Kidney epithelial cell (primary cell): ENCODE data around the gene PCDHA13. TPM values are rescaled to one million over a fixed set of nuclear protein-coding genes. Genes with fewer than 3 reads are reported as not detected.

Experiments
- DNase-seq: peaks from one replicate; pipeline ENCODE4 v3.0.0-alpha.2; 2010; ENCODE audit warnings: low read depth
- H3K27me3 ChIP-seq: 2 replicates; pipeline ENCODE4 v1.6.0; 2011; ENCODE audit warnings: low read length; ENCODE audit not compliant: control insufficient read depth, insufficient read depth
- H3K36me3 ChIP-seq: 2 replicates; pipeline ENCODE4 v1.5.1; 2011; ENCODE audit warnings: low read length; ENCODE audit not compliant: control insufficient read depth, insufficient read depth
- H3K4me3 ChIP-seq: 2 replicates; pipeline ENCODE4 v1.5.1; 2011; ENCODE audit warnings: low read depth, mild to moderate bottlenecking, control low read depth, low read length
- CTCF ChIP-seq: IDR thresholded peaks from 2 replicates; pipeline ENCODE4 v1.5.1; 2011; ENCODE audit warnings: mild to moderate bottlenecking, moderate library complexity, low read length, control low read depth, inconsistent platforms; ENCODE audit not compliant: insufficient read depth, poor library complexity, severe bottlenecking
- total RNA-seq: library from RNA; depleted of rRNA; stranded (reverse); fragments of >200 nt; gene quantifications from 2 replicates; pipeline ENCODE4 v1.2.3, GENCODE V29; 2015

The PCDHA13 gene
- total RNA-seq, 1 donor from 2014 or later, result not detected

GRCh38 chr5:140916325-140916724 lies 34.4 kb downstream of the PCDHA13 start:
- no peak for DNase-seq
- Histone ChIP-seq H3K27me3 (no peaks in the 10 kb centered on the region), H3K36me3 (no peaks in the 10 kb centered on the region), H3K4me3 (no peak overlapping the region)
- TF ChIP-seq CTCF, result no peak

GRCh38 chr5:140923601-140924000 lies 41.7 kb downstream of the PCDHA13 start:
- Histone ChIP-seq H3K4me3 (no peak overlapping the region), H3K36me3 (no peaks in the 10 kb centered on the region), H3K27me3 (peaks cover 26% of the 10 kb centered on the region)
- no peak for DNase-seq
- TF ChIP-seq CTCF, result no peak

- peak within 1 kb of the TSS; percentile 10 for H3K4me3 ChIP-seq
- no peak for DNase-seq
- TF ChIP-seq CTCF, result no peak
- peaks cover 26% of the 10 kb centered on the region for H3K27me3 ChIP-seq
- H3K36me3 ChIP-seq, result no peaks in the 10 kb centered on the region
Measured at GRCh38 chr5:140925806-140926442, 44.0 kb downstream of the PCDHA13 start, which contains the start of gene PCDHAC1. Gene PCDHAC1, plus strand, starts transcription at chr5:140926299. Its CDS starts 594 bp downstream, at chr5:140926893.

- DNase-seq, result no peak
- H3K27me3 ChIP-seq, result peaks cover 26% of the 10 kb centered on the region
- TF ChIP-seq CTCF, result peak; percentile 54
- H3K4me3 ChIP-seq, result peak overlapping the region; percentile 10
- no peaks in the 10 kb centered on the region for H3K36me3 ChIP-seq
Measured at GRCh38 chr5:140926443-140927227, 44.7 kb downstream of the PCDHA13 start.

GRCh38 chr5:140927228-140927573 lies 45.3 kb downstream of the PCDHA13 start:
- TF ChIP-seq CTCF, result no peak
- Histone ChIP-seq H3K4me3 (no peak overlapping the region), H3K27me3 (peaks cover 26% of the 10 kb centered on the region), H3K36me3 (no peaks in the 10 kb centered on the region)
- DNase-seq, result no peak

Other genes starting within 250 kb of the PCDHA13 start
- 0.29 and 1.9 TPM in 2 replicates for gene CD14, start 248.9 kb upstream of the PCDHA13 start, total RNA-seq
- 35.6 and 66.8 TPM in 2 replicates for gene TMCO6, start 242.7 kb upstream of the PCDHA13 start, total RNA-seq
- 46.4 and 51.2 TPM in 2 replicates for gene NDUFA2, start 234.5 kb upstream of the PCDHA13 start, total RNA-seq
- 107 and 111 TPM in 2 replicates for gene IK, start 234.3 kb upstream of the PCDHA13 start, total RNA-seq
- 20.1 and 22.5 TPM in 2 replicates for gene WDR55, start 217.2 kb upstream of the PCDHA13 start, total RNA-seq
- gene DND1, start 208.5 kb upstream of the PCDHA13 start, total RNA-seq, result 0.34 and 1.0 TPM in 2 replicates
- gene HARS1, start 190.8 kb upstream of the PCDHA13 start, total RNA-seq, result 80.6 and 97.1 TPM in 2 replicates
- gene HARS2, start 190.7 kb upstream of the PCDHA13 start, total RNA-seq, result 31.6 and 33.9 TPM in 2 replicates
- gene ZMAT2, start 181.7 kb upstream of the PCDHA13 start, total RNA-seq, result 27.2 and 42.4 TPM in 2 replicates
- gene PCDHA1, start 96.0 kb upstream of the PCDHA13 start, total RNA-seq, result not detected in 2 replicates
- gene PCDHA2, start 87.3 kb upstream of the PCDHA13 start, total RNA-seq, result not detected in 2 replicates
- gene PCDHA3, start 81.1 kb upstream of the PCDHA13 start, total RNA-seq, result 0.07 and 0.25 TPM in 2 replicates
- gene PCDHA4, start 75.1 kb upstream of the PCDHA13 start, total RNA-seq, result 0.27 and 1.2 TPM in 2 replicates
- gene PCDHA5, start 60.5 kb upstream of the PCDHA13 start, total RNA-seq, result not detected in 2 replicates
- 0.21 and 0.27 TPM in 2 replicates for gene PCDHA6, start 54.2 kb upstream of the PCDHA13 start, total RNA-seq
- 0.07 and 0.25 TPM in 2 replicates for gene PCDHA7, start 47.9 kb upstream of the PCDHA13 start, total RNA-seq
- gene PCDHA8, start 40.9 kb upstream of the PCDHA13 start, total RNA-seq, result under 0.01 TPM in 1 of 2 replicates, not detected in the other
- gene PCDHA9, start 33.7 kb upstream of the PCDHA13 start, total RNA-seq, result under 0.01 TPM in 2 replicates
- gene PCDHA10, start 26.2 kb upstream of the PCDHA13 start, total RNA-seq, result 0.33 and 0.68 TPM in 2 replicates
- 0.48 and 1.2 TPM in 2 replicates for gene PCDHA11, start 13.2 kb upstream of the PCDHA13 start, total RNA-seq
- 0.08 and 0.96 TPM in 2 replicates for gene PCDHA12, start 6.8 kb upstream of the PCDHA13 start, total RNA-seq
- gene PCDHAC1, start 44.2 kb downstream of the PCDHA13 start, total RNA-seq, result 0.07 and 0.17 TPM in 2 replicates
- gene PCDHAC2, start 84.4 kb downstream of the PCDHA13 start, total RNA-seq, result 0.48 and 0.92 TPM in 2 replicates
- gene PCDHB1, start 169.2 kb downstream of the PCDHA13 start, total RNA-seq, result under 0.01 TPM in 1 of 2 replicates, not detected in the other
- 5.7 and 5.8 TPM in 2 replicates for gene PCDHB2, start 212.5 kb downstream of the PCDHA13 start, total RNA-seq
- gene PCDHB3, start 218.3 kb downstream of the PCDHA13 start, total RNA-seq, result 1.9 and 2.7 TPM in 2 replicates
- 0.42 and 0.48 TPM in 2 replicates for gene PCDHB4, start 239.7 kb downstream of the PCDHA13 start, total RNA-seq